SK-N-SH (cell line): ENCODE measurements around the gene DNAJB9. TPM values are rescaled to one million over a fixed set of nuclear protein-coding genes. Genes with fewer than 3 reads are reported as not detected.

Source experiments
- CTCF ChIA-PET: fragments of 300-600, 350-600 bp; formaldehyde crosslinking; extraction: SDS; loops from one replicate; lab custom pipeline; 2021; lab: Yijun Ruan, JAX
- POLR2A ChIA-PET: fragments of 350-600 bp; sonication (Branson Sonifier 250); formaldehyde crosslinking; extraction: SDS; loops from one replicate; lab custom pipeline; 2020; ENCODE audit warnings: antibody characterized with exemption, inconsistent platforms; lab: Yijun Ruan, JAX
- DNase-seq: peaks from one replicate; pipeline ENCODE4 v3.0.0; 2012
- H2AFZ ChIP-seq: fragments of 200-600 bp; sonication (generic); 2 replicates; pipeline ENCODE4 v1.8.1; 2016; ENCODE audit warnings: antibody characterized with exemption, mild to moderate bottlenecking, low read depth
- H3F3A ChIP-seq: fragments of 200-600 bp; sonication (generic); replicated peaks from 2 replicates; pipeline ENCODE3; 2016; ENCODE audit warnings: antibody characterized with exemption, mild to moderate bottlenecking; ENCODE audit not compliant: insufficient read depth
- H3K27ac ChIP-seq, 2 experiments: fragments of 200-500 bp in 1 of 2; fragments of 200-600 bp in 1 of 2; sonication (Bioruptor generic) in 1 of 2; sonication (generic), shearing (Covaris generic) in 1 of 2; 2 replicates each; pipeline versions ENCODE4 v1.5.1 to v1.6.1; 2014 to 2016; ENCODE audit warnings: low read depth in 2 of 2, inconsistent platforms in 1 of 2, low read length in 1 of 2, mild to moderate bottlenecking in 1 of 2, mixed read lengths in 1 of 2
- H3K27me3 ChIP-seq: fragments of 200-600 bp; sonication (generic), shearing (Covaris generic); 2 replicates; pipeline ENCODE4 v1.6.1; 2016; ENCODE audit warnings: mixed run types; ENCODE audit not compliant: insufficient read depth
- H3K36me3 ChIP-seq, 2 experiments: fragments of 200-500 bp in 1 of 2; fragments of 200-600 bp in 1 of 2; sonication (Bioruptor generic) in 1 of 2; sonication (generic) in 1 of 2; replicated peaks in 1 of 2; 2 replicates each; pipeline versions ENCODE3 to v1.5.1; 2014 to 2016; ENCODE audit warnings: low read length in 1 of 2, mild to moderate bottlenecking in 1 of 2; ENCODE audit not compliant: insufficient read depth in 2 of 2, control insufficient read depth in 1 of 2
- H3K4me1 ChIP-seq, 2 experiments: fragments of 200-500 bp in 1 of 2; fragments of 200-600 bp in 1 of 2; sonication (Bioruptor generic) in 1 of 2; sonication (generic), shearing (Covaris generic) in 1 of 2; 2 replicates each; pipeline versions ENCODE4 v1.5.1 to v1.6.1; 2014 to 2016; ENCODE audit warnings: low read depth in 1 of 2, low read length in 1 of 2, mixed run types in 1 of 2; ENCODE audit not compliant: insufficient read depth in 2 of 2, control insufficient read depth in 1 of 2
- H3K4me2 ChIP-seq: fragments of 200-600 bp; sonication (generic), shearing (Covaris generic); 2 replicates; pipeline ENCODE4 v1.6.1; 2017; ENCODE audit warnings: mixed run types
- H3K4me3 ChIP-seq, 2 experiments: fragments of 200-500 bp in 1 of 2; fragments of 200-600 bp in 1 of 2; sonication (Bioruptor generic) in 1 of 2; sonication (generic), shearing (Covaris generic) in 1 of 2; 2 replicates each; pipeline versions ENCODE4 v1.5.1 to v1.8.1; 2014 to 2016; ENCODE audit warnings: low read depth in 2 of 2, inconsistent platforms in 1 of 2, low read length in 1 of 2, mild to moderate bottlenecking in 1 of 2, mixed read lengths in 1 of 2, moderate library complexity in 1 of 2
- H3K79me2 ChIP-seq: fragments of 200-600 bp; sonication (generic); 2 replicates; pipeline ENCODE4 v1.8.1; 2017; ENCODE audit warnings: mild to moderate bottlenecking; ENCODE audit not compliant: insufficient read depth
- H3K9ac ChIP-seq: fragments of 200-600 bp; sonication (generic); 2 replicates; pipeline ENCODE4 v1.6.1; 2017; ENCODE audit warnings: mixed run types
- H3K9me2 ChIP-seq: fragments of 200-600 bp; sonication (generic); 2 replicates; pipeline ENCODE4 v1.6.1; 2017; ENCODE audit warnings: mixed run types
- H3K9me3 ChIP-seq: fragments of 200-600 bp; sonication (generic); 2 replicates; pipeline ENCODE4 v1.6.1; 2017; ENCODE audit warnings: mixed run types, mild to moderate bottlenecking, moderate library complexity
- H4K20me1 ChIP-seq: fragments of 200-600 bp; sonication (generic); 2 replicates; pipeline ENCODE4 v1.6.1; 2017; ENCODE audit warnings: mild to moderate bottlenecking, mixed run types; ENCODE audit not compliant: insufficient read depth
- CTCF ChIP-seq: fragments of 200-600 bp; sonication (generic); IDR thresholded peaks from 2 replicates; pipeline ENCODE4 v1.6.1; 2017; ENCODE audit warnings: antibody characterized with exemption, mild to moderate bottlenecking, moderate library complexity
- EP300 ChIP-seq, 2 experiments: IDR thresholded peaks; 2 replicates each; pipeline versions ENCODE4 v1.4.0 to v1.6.1; 2012; ENCODE audit warnings: borderline replicate concordance in 1 of 2, low read depth in 1 of 2, low read length in 1 of 2
- FOSL2 ChIP-seq: IDR thresholded peaks from 2 replicates; pipeline ENCODE4 v1.4.0; 2012; ENCODE audit warnings: low read depth, mild to moderate bottlenecking, moderate library complexity, borderline replicate concordance
- FOXM1 ChIP-seq: IDR thresholded peaks from 2 replicates; pipeline ENCODE4 v1.4.0; 2012; ENCODE audit warnings: low read depth, mild to moderate bottlenecking
- GATA2 ChIP-seq: sonication (generic); formaldehyde crosslinking; IDR thresholded peaks from 2 replicates; pipeline ENCODE4 v1.5.0; 2020; ENCODE audit warnings: mild to moderate bottlenecking, missing genetic modification reagents
- JUND ChIP-seq: IDR thresholded peaks from 2 replicates; pipeline ENCODE4 v1.4.0; 2012
- NFIC ChIP-seq: IDR thresholded peaks from 2 replicates; pipeline ENCODE4 v1.4.0; 2012; ENCODE audit warnings: borderline replicate concordance
- REST ChIP-seq: IDR thresholded peaks from 2 replicates; pipeline ENCODE4 v1.6.1; 2012; ENCODE audit warnings: mild to moderate bottlenecking, low read depth, low read length, moderate library complexity
- SMC3 ChIP-seq: IDR thresholded peaks from 2 replicates; pipeline ENCODE4 v1.6.1; 2012; ENCODE audit warnings: low read depth, low read length, improper control_type of control experiment
- TAF1 ChIP-seq: IDR thresholded peaks from 2 replicates; pipeline ENCODE4 v1.6.1; 2012; ENCODE audit warnings: low read depth, mild to moderate bottlenecking, low read length, moderate library complexity, borderline replicate concordance
- TEAD4 ChIP-seq: IDR thresholded peaks from 2 replicates; pipeline ENCODE4 v1.4.0; 2012; ENCODE audit warnings: mild to moderate bottlenecking, borderline replicate concordance; ENCODE audit not compliant: insufficient read depth
- USF2 ChIP-seq: fragments of 150-350 bp; IDR thresholded peaks from 2 replicates; pipeline ENCODE4 v1.6.1; 2017; ENCODE audit warnings: antibody characterized with exemption, low read length, low read depth, borderline replicate concordance
- WGBS: methylation state at CpG from one replicate; pipeline ENCODE4 v1.1.6; 2017; ENCODE audit warnings: low lambda C conversion rate; 5-methylcytosine and 5-hydroxymethylcytosine counted together
- polyA plus RNA-seq, 3 experiments: library from polyadenylated mRNA; depleted of rRNA; stranded (reverse); fragments of >200 nt; gene quantifications; 2 replicates each; pipeline ENCODE4 v1.2.3, GENCODE V29; 2012

DNAJB9 gene
- polyA plus RNA-seq, 1 of the 3 experiments (the other 2 are of a cell fraction) = 6.6 TPM

- no peaks in the 10 kb centered on the region for H3K9me2 ChIP-seq
- H3K4me1 ChIP-seq = peaks cover 6 to 8% of the 10 kb centered on the region in 2 experiments; a peak in 3 of 4 replicates
- H3K27ac ChIP-seq = no peak overlapping the region
- peaks cover 8% of the 10 kb centered on the region for H3F3A ChIP-seq
- ChIA-PET CTCF (no interaction called here), POLR2A (no interaction called here)
- H3K9ac ChIP-seq = no peak overlapping the region
- no peaks in the 10 kb centered on the region for H3K36me3 ChIP-seq
- H3K9me3 ChIP-seq = no peaks in the 10 kb centered on the region
- no peak overlapping the region for H3K4me2 ChIP-seq
- no peak overlapping the region for H2AFZ ChIP-seq
- no peaks in the 10 kb centered on the region for H4K20me1 ChIP-seq
- WGBS = 88% methylated on average over 3 of the region's 3 CpGs
- no peaks in the 10 kb centered on the region for H3K27me3 ChIP-seq
- peaks cover 10% of the 10 kb centered on the region for H3K79me2 ChIP-seq
- H3K4me3 ChIP-seq = no peak overlapping the region
- DNase-seq = no peak
- TF ChIP-seq JUND (no peak), EP300 (IDR thresholded peaks at IDR 0.05; ENCODE audit: borderline replicate concordance in 1 of 2, low read depth in 1 of 2, low read length in 1 of 2) (no peak), TEAD4 (no peak), TAF1 (no peak), FOSL2 (no peak), CTCF (no peak), USF2 (no peak), REST (no peak), FOXM1 (no peak), SMC3 (no peak), NFIC (no peak), GATA2 (no peak)
Measured at GRCh38 chr7:108529341-108529740, 40.3 kb upstream of the DNAJB9 start.
